ENCODE results near the gene GPER1.

GPER1 gene

DNA sequence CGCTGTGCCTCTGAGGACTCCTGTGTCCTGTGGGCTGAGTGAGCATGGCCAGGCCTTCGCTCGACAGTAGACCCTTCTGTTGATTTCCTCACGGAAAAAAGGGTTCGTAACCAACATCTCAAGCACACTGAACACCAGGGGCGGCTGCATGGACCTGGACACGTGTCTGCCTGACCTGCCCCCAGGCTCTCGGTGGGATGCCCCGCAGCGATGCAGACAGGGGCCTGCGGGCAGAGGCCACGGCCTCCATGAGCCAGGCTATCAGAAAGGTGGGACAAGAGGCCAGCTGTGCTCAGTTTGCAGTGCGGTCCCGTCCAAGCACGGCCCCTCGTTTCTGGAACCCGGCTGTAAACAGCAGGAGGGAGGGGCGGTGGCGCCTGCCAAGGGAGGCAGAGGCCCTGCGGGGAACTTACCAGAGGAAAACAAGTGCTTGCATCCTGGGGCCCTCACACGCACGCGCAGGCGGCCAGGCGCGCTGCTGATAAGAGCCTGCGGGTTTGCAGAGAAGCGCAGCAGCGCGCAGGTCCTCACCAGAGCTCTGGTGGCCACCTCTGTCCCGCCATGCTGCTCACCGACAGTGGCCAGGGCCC, 33.0 kb upstream of the GPER1 start:
- no peaks in the 10 kb centered on the region for H3K27me3 ChIP-seq (ENCODE audit: insufficient read depth, insufficient read length)
- no peak for DNase-seq (ENCODE audit: low read depth, low spot score)
- H3K4me1 ChIP-seq (ENCODE audit: insufficient read depth, insufficient read length): peaks cover 41% of the 10 kb centered on the region
- H3K9me3 ChIP-seq (ENCODE audit: insufficient read depth, low read length): no peaks in the 10 kb centered on the region
- no peak overlapping the region for H3K9ac ChIP-seq (ENCODE audit: insufficient read length, low read depth)
- H3K36me3 ChIP-seq (ENCODE audit: insufficient read depth, insufficient read length, low read length): peaks cover 27% of the 10 kb centered on the region
- H3K4me3 ChIP-seq (ENCODE audit: insufficient read length, low read depth): no peak overlapping the region
- TF ChIP-seq ZNF274 (IDR thresholded peaks at IDR 0.05; ENCODE audit: low read depth, low read length): no peak
- TF ChIP-seq SUZ12 (IDR thresholded peaks at IDR 0.05; ENCODE audit: extremely low read depth, insufficient read depth, insufficient read length): no peak
- no peak for TF ChIP-seq YY1 (IDR thresholded peaks at IDR 0.05; ENCODE audit: insufficient read depth, insufficient read length)

GRCh38 chr7:1055491-1055955, 32.4 kb upstream of the GPER1 start:
- no peaks in the 10 kb centered on the region for H3K27me3 ChIP-seq (ENCODE audit: insufficient read depth, insufficient read length)
- DNase-seq (ENCODE audit: low read depth, low spot score): no peak
- TF ChIP-seq ZNF274 (IDR thresholded peaks at IDR 0.05; ENCODE audit: low read depth, low read length): no peak
- no peak overlapping the region for H3K9ac ChIP-seq (ENCODE audit: insufficient read length, low read depth)
- H3K9me3 ChIP-seq (ENCODE audit: insufficient read depth, low read length): no peaks in the 10 kb centered on the region
- peaks cover 25% of the 10 kb centered on the region for H3K36me3 ChIP-seq (ENCODE audit: insufficient read depth, insufficient read length, low read length)
- H3K4me1 ChIP-seq (ENCODE audit: insufficient read depth, insufficient read length): peaks cover 47% of the 10 kb centered on the region
- H3K4me3 ChIP-seq (ENCODE audit: insufficient read length, low read depth): no peak overlapping the region

DNA sequence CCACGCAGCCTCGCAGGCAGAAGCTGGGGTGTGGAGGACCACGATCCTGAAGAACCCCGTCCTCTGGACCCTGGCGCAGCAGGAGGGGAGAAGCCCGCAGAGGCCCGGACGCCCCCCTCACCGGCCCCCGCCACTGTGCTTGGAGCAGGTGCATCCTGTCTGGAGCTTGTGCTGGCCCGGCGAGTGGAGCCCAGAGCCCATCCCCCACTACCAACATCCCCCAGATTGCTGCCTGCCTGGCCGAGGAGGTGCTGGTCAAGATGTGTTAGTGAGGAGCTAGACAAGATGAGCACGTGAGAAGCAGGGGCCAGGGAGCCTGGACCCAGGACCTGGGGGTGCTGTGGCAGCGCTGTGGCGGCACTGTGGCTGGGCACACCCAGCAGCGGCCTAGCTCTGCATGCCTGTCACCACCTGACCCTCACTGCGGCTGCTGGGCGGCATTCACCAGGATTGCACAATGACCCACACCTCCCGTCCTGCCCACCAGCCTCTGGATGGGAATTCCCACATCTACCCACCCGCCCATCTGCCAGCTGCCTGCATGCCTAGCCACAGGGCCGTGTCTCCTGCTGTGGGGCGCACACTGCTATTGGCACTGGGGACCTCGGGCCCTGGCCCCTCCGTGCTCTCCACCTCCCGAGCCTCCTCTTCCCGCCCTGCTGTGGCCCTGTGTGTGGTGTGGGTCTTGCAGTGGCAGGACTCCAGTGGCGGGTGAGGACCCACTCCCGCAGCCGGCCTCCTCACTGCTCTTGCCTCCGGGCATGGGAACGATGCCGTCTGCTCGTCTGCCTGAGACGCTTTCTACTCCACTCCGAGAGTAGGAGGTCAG, 31.7 kb upstream of the GPER1 start:
- no peak overlapping the region for H3K9ac ChIP-seq (ENCODE audit: insufficient read length, low read depth)
- no peaks in the 10 kb centered on the region for H3K27me3 ChIP-seq (ENCODE audit: insufficient read depth, insufficient read length)
- TF ChIP-seq SUZ12 (IDR thresholded peaks at IDR 0.05; ENCODE audit: extremely low read depth, insufficient read depth, insufficient read length) (no peak), YY1 (IDR thresholded peaks at IDR 0.05; ENCODE audit: insufficient read depth, insufficient read length) (no peak), ZNF274 (IDR thresholded peaks at IDR 0.05; ENCODE audit: low read depth, low read length) (no peak)
- DNase-seq (ENCODE audit: low read depth, low spot score): no peak
- peaks cover 25% of the 10 kb centered on the region for H3K36me3 ChIP-seq (ENCODE audit: insufficient read depth, insufficient read length, low read length)
- H3K4me3 ChIP-seq (ENCODE audit: insufficient read length, low read depth): no peak overlapping the region
- H3K9me3 ChIP-seq (ENCODE audit: insufficient read depth, low read length): no peaks in the 10 kb centered on the region
- peaks cover 51% of the 10 kb centered on the region for H3K4me1 ChIP-seq (ENCODE audit: insufficient read depth, insufficient read length)

DNA sequence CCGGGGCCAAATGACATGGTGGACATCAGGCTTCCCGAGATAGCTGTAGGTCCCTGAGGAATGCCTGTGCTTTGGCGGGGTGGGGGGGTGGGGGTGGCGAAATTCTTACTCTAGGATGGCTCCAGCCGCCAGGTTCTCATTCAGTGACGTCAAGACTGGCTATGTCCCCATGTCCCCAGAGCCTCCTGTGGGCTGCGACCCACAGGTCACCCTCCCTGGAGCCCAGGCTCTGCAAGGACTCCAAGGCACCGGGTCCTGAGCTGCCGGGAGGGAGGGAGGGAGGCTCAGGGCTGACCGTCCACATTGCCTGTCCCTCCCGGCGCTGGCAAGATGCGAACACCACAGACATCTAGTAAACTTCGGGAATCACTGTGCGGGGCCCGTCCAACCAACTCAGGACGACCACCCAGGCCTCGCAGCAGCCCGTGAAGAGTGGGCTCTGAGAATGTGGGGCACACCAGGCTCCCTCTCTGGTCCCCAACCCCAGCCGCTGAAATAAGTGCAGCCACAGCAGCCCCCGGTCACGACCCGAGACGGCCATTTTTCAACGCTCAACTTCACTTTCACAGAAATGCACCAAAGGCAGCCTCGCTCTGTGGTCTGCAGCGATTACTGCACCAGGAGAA, 31.0 kb upstream of the GPER1 start:
- TF ChIP-seq ZNF274 (IDR thresholded peaks at IDR 0.05; ENCODE audit: low read depth, low read length): no peak
- no peak for TF ChIP-seq SUZ12 (IDR thresholded peaks at IDR 0.05; ENCODE audit: extremely low read depth, insufficient read depth, insufficient read length)
- no peak for TF ChIP-seq YY1 (IDR thresholded peaks at IDR 0.05; ENCODE audit: insufficient read depth, insufficient read length)
- Histone ChIP-seq H3K9ac (ENCODE audit: insufficient read length, low read depth) (no peak overlapping the region), H3K27me3 (ENCODE audit: insufficient read depth, insufficient read length) (no peaks in the 10 kb centered on the region), H3K4me1 (ENCODE audit: insufficient read depth, insufficient read length) (peaks cover 49% of the 10 kb centered on the region), H3K9me3 (ENCODE audit: insufficient read depth, low read length) (no peaks in the 10 kb centered on the region), H3K36me3 (ENCODE audit: insufficient read depth, insufficient read length, low read length) (peaks cover 25% of the 10 kb centered on the region), H3K4me3 (ENCODE audit: insufficient read length, low read depth) (no peak overlapping the region)
- no peak for DNase-seq (ENCODE audit: low read depth, low spot score)

DNA sequence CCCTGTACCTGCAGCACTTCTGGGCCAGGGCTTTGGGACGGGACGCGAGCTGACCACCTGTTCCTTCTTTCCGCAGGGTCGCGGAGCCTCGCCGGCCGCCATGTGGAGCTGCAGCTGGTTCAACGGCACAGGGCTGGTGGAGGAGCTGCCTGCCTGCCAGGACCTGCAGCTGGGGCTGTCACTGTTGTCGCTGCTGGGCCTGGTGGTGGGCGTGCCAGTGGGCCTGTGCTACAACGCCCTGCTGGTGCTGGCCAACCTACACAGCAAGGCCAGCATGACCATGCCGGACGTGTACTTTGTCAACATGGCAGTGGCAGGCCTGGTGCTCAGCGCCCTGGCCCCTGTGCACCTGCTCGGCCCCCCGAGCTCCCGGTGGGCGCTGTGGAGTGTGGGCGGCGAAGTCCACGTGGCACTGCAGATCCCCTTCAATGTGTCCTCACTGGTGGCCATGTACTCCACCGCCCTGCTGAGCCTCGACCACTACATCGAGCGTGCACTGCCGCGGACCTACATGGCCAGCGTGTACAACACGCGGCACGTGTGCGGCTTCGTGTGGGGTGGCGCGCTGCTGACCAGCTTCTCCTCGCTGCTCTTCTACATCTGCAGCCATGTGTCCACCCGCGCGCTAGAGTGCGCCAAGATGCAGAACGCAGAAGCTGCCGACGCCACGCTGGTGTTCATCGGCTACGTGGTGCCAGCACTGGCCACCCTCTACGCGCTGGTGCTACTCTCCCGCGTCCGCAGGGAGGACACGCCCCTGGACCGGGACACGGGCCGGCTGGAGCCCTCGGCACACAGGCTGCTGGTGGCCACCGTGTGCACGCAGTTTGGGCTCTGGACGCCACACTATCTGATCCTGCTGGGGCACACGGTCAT, 30.3 kb upstream of the GPER1 start:
- Histone ChIP-seq H3K9ac (ENCODE audit: insufficient read length, low read depth) (no peak overlapping the region), H3K27me3 (ENCODE audit: insufficient read depth, insufficient read length) (no peaks in the 10 kb centered on the region), H3K4me3 (ENCODE audit: insufficient read length, low read depth) (no peak overlapping the region), H3K4me1 (ENCODE audit: insufficient read depth, insufficient read length) (peaks cover 43% of the 10 kb centered on the region), H3K9me3 (ENCODE audit: insufficient read depth, low read length) (no peaks in the 10 kb centered on the region), H3K36me3 (ENCODE audit: insufficient read depth, insufficient read length, low read length) (peaks cover 25% of the 10 kb centered on the region)
- no peak for TF ChIP-seq YY1 (IDR thresholded peaks at IDR 0.05; ENCODE audit: insufficient read depth, insufficient read length)
- DNase-seq (ENCODE audit: low read depth, low spot score): no peak

GRCh38 chr7:1058311-1058710, 29.6 kb upstream of the GPER1 start:
- Histone ChIP-seq H3K9ac (ENCODE audit: insufficient read length, low read depth) (no peak overlapping the region), H3K27me3 (ENCODE audit: insufficient read depth, insufficient read length) (no peaks in the 10 kb centered on the region), H3K4me3 (ENCODE audit: insufficient read length, low read depth) (no peak overlapping the region), H3K4me1 (ENCODE audit: insufficient read depth, insufficient read length) (peaks cover 37% of the 10 kb centered on the region), H3K9me3 (ENCODE audit: insufficient read depth, low read length) (no peaks in the 10 kb centered on the region), H3K36me3 (ENCODE audit: insufficient read depth, insufficient read length, low read length) (peaks cover 32% of the 10 kb centered on the region)
- DNase-seq (ENCODE audit: low read depth, low spot score): no peak
- TF ChIP-seq YY1 (IDR thresholded peaks at IDR 0.05; ENCODE audit: insufficient read depth, insufficient read length) (no peak), ZNF274 (IDR thresholded peaks at IDR 0.05; ENCODE audit: low read depth, low read length) (no peak), SUZ12 (IDR thresholded peaks at IDR 0.05; ENCODE audit: extremely low read depth, insufficient read depth, insufficient read length) (no peak)

Data from NT2/D1 (cell line).